Upper lobe of right lung (tissue), 1 donor: Measurements from ENCODE around the gene OTOG. TPM values are rescaled to one million over a fixed set of nuclear protein-coding genes. Genes with fewer than 3 reads are reported as not detected.

Experiments used
- ATAC-seq: fragments of 200-7000 bp; cut with Tn5 transposase; one replicate; pipeline ENCODE4 v1.9.1; 2020; ENCODE audit warnings: mild to moderate bottlenecking, moderate library complexity
- DNase-seq: peaks from one replicate; pipeline ENCODE4 v3.0.0-alpha.2; 2020
- H3K27ac ChIP-seq: fragments of 200-600 bp; one replicate; pipeline ENCODE4 v1.8.0; 2022
- H3K27me3 ChIP-seq: fragments of 200-600 bp; one replicate; pipeline ENCODE4 v1.8.0; 2022; ENCODE audit warnings: mild to moderate bottlenecking
- H3K36me3 ChIP-seq: fragments of 200-600 bp; one replicate; pipeline ENCODE4 v1.8.0; 2022
- H3K4me1 ChIP-seq: fragments of 200-600 bp; one replicate; pipeline ENCODE4 v1.8.0; 2022
- H3K4me3 ChIP-seq: fragments of 200-600 bp; one replicate; pipeline ENCODE4 v1.8.0; 2022; ENCODE audit warnings: mild to moderate bottlenecking
- H3K9me3 ChIP-seq: fragments of 200-600 bp; one replicate; pipeline ENCODE4 v1.8.0; 2022
- CTCF ChIP-seq: fragments of 200-600 bp; IDR thresholded peaks from one replicate; pipeline ENCODE4 v1.8.0; 2022; ENCODE audit warnings: antibody characterized with exemption
- intact Hi-C: fragments of 100-400 bp; cut with DNase I; formaldehyde crosslinking; loops from one replicate; pipeline ENCODE4 v1.11.0; 2022
- total RNA-seq: library from RNA; stranded (reverse); fragmentation: NEBNext Ultra II Directional; extraction: Animal tissue kit (Norgen Biotek cat#: 25700); gene quantifications from one replicate; pipeline ENCODE4 v1.2.1, GENCODE V29; 2021
- donor health status: DM: no; HTN: yes; CAD: no; lungs with severe emphysema.

OTOG gene
- total RNA-seq, 1 donor from 2014 or later, result not detected

- TF ChIP-seq CTCF, result no peak
- Histone ChIP-seq H3K4me3 (no peak overlapping the region), H3K9me3 (no peaks in the 10 kb centered on the region), H3K27ac (no peak overlapping the region), H3K4me1 (no peaks in the 10 kb centered on the region), H3K36me3 (no peaks in the 10 kb centered on the region), H3K27me3 (no peaks in the 10 kb centered on the region)
- DNase-seq (no peak), ATAC-seq (no peak)
- intact Hi-C loops, result no loop called here
Measured at GRCh38 chr11:17580271-17580670, 33.2 kb downstream of the OTOG start.

DNA sequence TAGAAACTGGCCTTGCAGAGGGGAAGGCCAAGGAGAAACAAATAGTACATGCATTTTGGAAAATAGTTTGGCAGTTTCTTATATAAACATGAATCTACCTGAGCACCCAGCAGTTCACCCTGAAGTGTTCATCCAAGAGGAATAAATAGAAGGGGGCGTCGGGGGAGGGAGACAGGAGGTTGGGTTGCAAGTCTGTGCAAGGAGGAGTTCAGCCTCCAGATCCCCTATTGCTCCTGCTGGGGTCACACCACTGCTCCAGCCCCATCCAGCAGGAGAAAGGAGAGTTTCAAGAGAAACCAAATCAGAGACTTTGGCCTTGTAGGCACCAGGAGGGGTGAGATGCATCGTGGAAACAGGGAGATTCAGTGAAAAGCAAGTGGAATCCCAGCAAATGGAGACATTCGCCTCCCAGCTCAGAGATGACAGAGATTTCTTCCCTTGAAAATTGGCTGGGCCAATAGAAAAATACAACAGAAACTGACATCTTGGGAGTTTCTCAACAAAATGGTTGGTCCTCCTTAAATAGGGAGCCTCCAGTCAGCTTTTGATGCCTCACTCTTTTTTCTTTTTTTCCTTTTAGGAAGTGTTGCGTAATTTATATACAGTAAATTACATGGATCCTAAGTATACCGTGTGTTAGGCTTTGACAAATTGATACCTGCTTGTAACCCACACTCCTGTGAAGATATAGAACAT lies 34.1 kb downstream of the OTOG start:
- Histone ChIP-seq H3K9me3 (no peaks in the 10 kb centered on the region), H3K4me1 (no peaks in the 10 kb centered on the region), H3K36me3 (no peaks in the 10 kb centered on the region), H3K27ac (no peak overlapping the region), H3K4me3 (no peak overlapping the region), H3K27me3 (no peaks in the 10 kb centered on the region)
- no peak for TF ChIP-seq CTCF
- ATAC-seq (no peak), DNase-seq (no peak)
- intact Hi-C loops, result no loop called here

GRCh38 chr11:17581732-17582053 lies 34.6 kb downstream of the OTOG start:
- intact Hi-C loops, result no loop called here
- DNase-seq (no peak), ATAC-seq (no peak)
- H3K36me3 ChIP-seq, result no peaks in the 10 kb centered on the region
- no peaks in the 10 kb centered on the region for H3K27me3 ChIP-seq
- no peak overlapping the region for H3K27ac ChIP-seq
- no peak overlapping the region for H3K4me3 ChIP-seq
- H3K9me3 ChIP-seq, result no peaks in the 10 kb centered on the region
- H3K4me1 ChIP-seq, result no peaks in the 10 kb centered on the region
- no peak for TF ChIP-seq CTCF

DNA sequence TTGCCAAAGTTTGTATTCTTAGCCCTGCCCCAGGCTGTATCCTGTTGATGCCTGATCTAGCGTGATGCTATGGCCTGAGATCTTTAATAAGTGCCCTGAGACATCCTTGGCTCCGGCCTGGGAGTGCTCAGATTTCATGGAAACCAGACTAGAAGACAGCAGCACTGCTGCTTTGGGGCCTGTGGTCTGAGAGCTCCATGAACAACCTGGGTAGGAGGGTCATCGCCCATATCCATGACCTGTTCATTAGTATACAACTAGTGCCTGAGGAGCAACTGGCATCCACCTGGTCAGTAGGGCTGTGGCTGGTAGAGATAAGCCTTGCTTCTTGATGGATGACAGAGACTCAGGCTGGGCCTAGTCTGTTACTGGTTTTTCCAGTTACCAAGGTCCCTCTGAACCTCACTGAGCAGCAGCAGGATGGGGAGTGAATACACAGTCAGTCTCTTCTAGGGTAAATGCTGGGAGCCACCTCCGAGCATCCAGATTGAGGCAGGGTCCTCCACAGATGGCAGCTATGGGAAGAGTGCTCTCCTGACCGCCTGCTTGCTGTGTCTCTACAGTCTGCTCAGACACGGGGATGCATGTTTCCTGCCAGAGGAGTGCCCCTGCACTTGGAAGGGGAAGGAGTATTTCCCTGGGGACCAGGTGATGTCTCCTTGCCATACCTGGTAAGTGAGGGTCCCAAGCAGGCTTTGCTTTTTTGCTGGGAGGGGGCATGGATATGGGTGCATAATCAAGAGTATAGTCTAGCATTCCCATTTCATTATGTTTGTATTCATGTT lies 39.0 kb downstream of the OTOG start:
- H3K4me1 ChIP-seq, result no peaks in the 10 kb centered on the region
- no peak overlapping the region for H3K27ac ChIP-seq
- ATAC-seq (no peak), DNase-seq (no peak)
- no peak overlapping the region for H3K4me3 ChIP-seq
- H3K27me3 ChIP-seq, result no peaks in the 10 kb centered on the region
- H3K9me3 ChIP-seq, result no peaks in the 10 kb centered on the region
- TF ChIP-seq CTCF, result no peak
- intact Hi-C loops, result no loop called here
- no peaks in the 10 kb centered on the region for H3K36me3 ChIP-seq

DNA sequence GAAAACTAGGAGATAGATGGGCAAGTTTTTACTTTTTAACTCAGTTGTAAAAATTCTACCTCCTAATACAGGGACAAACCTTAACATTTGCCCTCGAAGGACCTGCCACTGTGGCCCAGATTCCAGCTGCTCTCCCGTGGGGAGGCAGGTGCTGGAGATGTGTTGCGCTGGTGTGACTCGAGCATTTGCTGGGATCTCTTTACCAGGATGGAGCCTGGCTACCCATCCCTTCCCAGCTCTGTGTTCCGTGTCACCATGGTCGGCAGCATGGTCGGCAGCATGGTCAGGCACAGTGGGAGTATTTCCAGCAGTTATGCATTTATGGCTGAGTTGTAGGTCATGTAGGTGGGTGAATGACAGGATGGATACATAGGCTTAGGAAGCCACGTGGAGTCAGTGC lies 41.1 kb downstream of the OTOG start:
- no peaks in the 10 kb centered on the region for H3K4me1 ChIP-seq
- no peak overlapping the region for H3K27ac ChIP-seq
- H3K27me3 ChIP-seq, result no peaks in the 10 kb centered on the region
- no peaks in the 10 kb centered on the region for H3K9me3 ChIP-seq
- H3K36me3 ChIP-seq, result no peaks in the 10 kb centered on the region
- no peak for TF ChIP-seq CTCF
- peak; percentile 54 for DNase-seq
- intact Hi-C loops, result no loop called here
- ATAC-seq, result no peak
- no peak overlapping the region for H3K4me3 ChIP-seq
